K562 (cell line): ENCODE data around the gene EDEM1. TPM values are rescaled to one million over a fixed set of nuclear protein-coding genes. Genes with fewer than 3 reads are reported as not detected.

Experiments
- ATAC-seq: fragments of 200-7000 bp; cut with Tn5 transposase; 3 replicates; pipeline ENCODE4 v1.9.1; 2020; ENCODE audit warnings: moderate library complexity
- BruUV-seq: library from RNA; stranded (reverse); fragments of 400-500 nt; replicated peaks from 2 replicates; lab custom pipeline; 2021; lab: Mats Ljungman, UMichigan
- CTCF ChIA-PET: fragments of 300-600 bp; formaldehyde crosslinking; extraction: SDS; loops from one replicate; lab custom pipeline; 2021; ENCODE audit warnings: low intra/inter-chr PET ratio; lab: Yijun Ruan, JAX
- POLR2A ChIA-PET: fragments of 300-600, 350-650 bp; sonication (Branson Sonifier 250); formaldehyde crosslinking; extraction: SDS; loops from one replicate; lab custom pipeline; 2021; ENCODE audit warnings: antibody characterized with exemption, inconsistent platforms; lab: Yijun Ruan, JAX
- DNase-seq, 4 experiments: peaks; one replicate each; pipeline versions ENCODE4 v3.0.0 to v3.0.0-alpha.2; 2011 to 2018; ENCODE audit warnings: low spot score in 3 of 4, mixed read lengths in 3 of 4; ENCODE audit errors: extremely low read depth in 1 of 4
- FAIRE-seq: peaks from 2 replicates; lab custom pipeline; 2011; peaks lifted over from hg19 to GRCh38; lab: Jason Lieb, UNC
- H2AFZ ChIP-seq: 2 replicates; pipeline ENCODE4 v1.6.0; 2011; ENCODE audit warnings: low read depth, low read length, control low read depth, inconsistent platforms
- H3K27ac ChIP-seq: fragments of 200-600 bp; 3 replicates; pipeline ENCODE4 v1.8.0; 2011; ENCODE audit warnings: low read depth, mild to moderate bottlenecking, control low read depth, inconsistent platforms, low read length, moderate library complexity, mixed read lengths; ENCODE audit errors: extremely low read depth
- H3K27me3 ChIP-seq, 2 experiments: fragments of 300-600 bp in 1 of 2; 2 replicates in 1 of 2; 3 replicates in 1 of 2; pipeline versions ENCODE4 v1.6.0 to v1.8.0; 2011; ENCODE audit warnings: inconsistent platforms in 2 of 2, low read length in 2 of 2, mild to moderate bottlenecking in 1 of 2, mixed read lengths in 1 of 2, moderate library complexity in 1 of 2; ENCODE audit not compliant: control insufficient read depth in 2 of 2, insufficient read depth in 2 of 2
- H3K36me3 ChIP-seq: fragments of 300-600 bp; 3 replicates; pipeline ENCODE4 v1.8.0; 2011; ENCODE audit warnings: mild to moderate bottlenecking, low read length, inconsistent platforms; ENCODE audit not compliant: control insufficient read depth, insufficient read depth
- H3K4me1 ChIP-seq, 2 experiments: fragments of 200-600 bp in 1 of 2; replicated peaks in 1 of 2; 2 replicates in 1 of 2; 3 replicates in 1 of 2; pipeline versions ENCODE4 v1.5.1 to v1.8.0; 2011; ENCODE audit warnings: inconsistent platforms in 2 of 2, low read length in 2 of 2, mild to moderate bottlenecking in 1 of 2, mixed read lengths in 1 of 2, moderate library complexity in 1 of 2; ENCODE audit not compliant: control insufficient read depth in 2 of 2, insufficient read depth in 2 of 2
- H3K4me2 ChIP-seq: 2 replicates; pipeline ENCODE4 v1.6.1; 2011; ENCODE audit warnings: low read length, control low read depth, inconsistent platforms, mixed read lengths; ENCODE audit not compliant: insufficient read depth
- H3K4me3 ChIP-seq: fragments of 200-600 bp; sonication (generic), shearing (Covaris generic); 2 replicates; pipeline ENCODE4 v1.5.1; 2016; ENCODE audit warnings: control low read depth, inconsistent platforms
- H3K79me2 ChIP-seq: fragments of 200-600 bp; 3 replicates; pipeline ENCODE4 v1.8.0; 2011; ENCODE audit warnings: low read length, inconsistent platforms; ENCODE audit not compliant: control insufficient read depth, insufficient read depth
- H3K9ac ChIP-seq, 2 experiments: 2 replicates each; pipeline versions ENCODE4 v1.6.0 to v1.6.1; 2011; ENCODE audit warnings: low read depth in 2 of 2, low read length in 2 of 2, control low read depth in 1 of 2, inconsistent platforms in 1 of 2, mild to moderate bottlenecking in 1 of 2, mixed read lengths in 1 of 2; ENCODE audit not compliant: insufficient read depth in 1 of 2
- H3K9me1 ChIP-seq: one replicate; pipeline ENCODE4 v1.6.0; 2011; ENCODE audit warnings: inconsistent platforms, mild to moderate bottlenecking, low read length, moderate library complexity; ENCODE audit not compliant: control insufficient read depth, insufficient read depth
- H3K9me3 ChIP-seq: replicated peaks from 2 replicates; pipeline ENCODE4 v1.5.1; 2011; ENCODE audit warnings: low read depth, low read length, inconsistent platforms; ENCODE audit not compliant: control insufficient read depth, insufficient read depth
- H4K20me1 ChIP-seq: replicated peaks from 2 replicates; pipeline ENCODE4 v1.6.1; 2011; ENCODE audit warnings: low read length, inconsistent platforms, mixed read lengths; ENCODE audit not compliant: control insufficient read depth, insufficient read depth
- CBFA2T3 ChIP-seq: fragments of 450-650 bp; IDR thresholded peaks from 2 replicates; pipeline ENCODE4 v1.6.1; 2017
- HNRNPL ChIP-seq: fragments of 200-400 bp; formaldehyde crosslinking; IDR thresholded peaks from 2 replicates; pipeline ENCODE4 v1.6.1; 2017; ENCODE audit warnings: low read depth, mild to moderate bottlenecking, low read length
- KDM1A ChIP-seq, 2 experiments: fragments of 450-650 bp; IDR thresholded peaks; 2 replicates each; pipeline ENCODE4 v1.6.1; 2016; ENCODE audit warnings: mild to moderate bottlenecking in 2 of 2
- MCM2 ChIP-seq: fragments of 450-650 bp; IDR thresholded peaks from 2 replicates; pipeline ENCODE4 v1.6.1; 2017; ENCODE audit warnings: low read depth, mild to moderate bottlenecking
- MEIS2 ChIP-seq: fragments of 450-650 bp; IDR thresholded peaks from 2 replicates; pipeline ENCODE4 v1.6.1; 2014; ENCODE audit warnings: mild to moderate bottlenecking; ENCODE audit not compliant: partially characterized antibody
- MLLT1 ChIP-seq, 2 experiments: fragments of 450-650 bp; IDR thresholded peaks; 2 replicates each; pipeline ENCODE4 v1.6.1; 2016
- PBX2 ChIP-seq, 2 experiments: IDR thresholded peaks in 1 of 2; conservative IDR thresholded peaks in 1 of 2; 2 replicates each; pipeline ENCODE4 v1.6.1; 2016; ENCODE audit warnings: low read depth in 2 of 2, mild to moderate bottlenecking in 1 of 2, missing compliant biosample characterization in 1 of 2, missing genetic modification characterization in 1 of 2, moderate library complexity in 1 of 2
- PKNOX1 ChIP-seq: fragments of 450-650 bp; IDR thresholded peaks from 2 replicates; pipeline ENCODE4 v1.6.1; 2016
- TCF3 ChIP-seq: sonication (generic); formaldehyde crosslinking; IDR thresholded peaks from 2 replicates; pipeline ENCODE4 v1.4.0; 2020; ENCODE audit warnings: mild to moderate bottlenecking, missing genetic modification reagents
- ZBTB17 ChIP-seq: fragments of 450-650 bp; formaldehyde crosslinking; IDR thresholded peaks from 2 replicates; pipeline ENCODE4 v1.4.0; 2020; ENCODE audit warnings: mild to moderate bottlenecking
- ZNF23 ChIP-seq: fragments of 250-450 bp; sonication (Bioruptor Pico); IDR thresholded peaks from 2 replicates; pipeline ENCODE4 v1.4.0; 2020; ENCODE audit warnings: mild to moderate bottlenecking
- WGBS: fragments of 100-300 bp; shearing (Covaris generic); methylation state at CpG from one replicate; pipeline ENCODE4 v1.1.6; 2016; ENCODE audit warnings: low coverage, mixed read lengths; ENCODE audit not compliant: insufficient coverage; ENCODE audit errors: missing lambda C conversion rate; 5-methylcytosine and 5-hydroxymethylcytosine counted together
- in situ Hi-C: fragments of 300-500 bp; cut with MboI; formaldehyde crosslinking; loops from 4 replicates; pipeline ENCODE4 v1.15.0; 2018; ENCODE audit warnings: inconsistent platforms, mixed read lengths
- intact Hi-C: fragments of 100-400 bp; cut with micrococcal nuclease; formaldehyde crosslinking; loops from 2 replicates; pipeline ENCODE4 v1.14.2; 2022
- polyA plus RNA-seq, 8 experiments: library from polyadenylated mRNA; depleted of rRNA in 4 of 8; stranded (reverse) in 5 of 8; unstranded in 3 of 8; fragments of >200 nt; fragmentation: Nextera tagmentation in 2 of 8; fragmentation: Illumina TruSeq in 1 of 8; extraction: Ambion mirVana in 2 of 8; extraction: Trizol in 1 of 8; gene quantifications; 2 replicates each; pipeline versions ENCODE4 v1.2.1 to v1.2.3, GENCODE V29; 2011 to 2014; ENCODE audit warnings: inconsistent platforms in 1 of 8, missing spikeins in 1 of 8
- total RNA-seq, 7 experiments: library from RNA; depleted of rRNA in 6 of 7; stranded (reverse); fragments of >200 nt in 6 of 7; fragmentation: Illumina TruSeq in 2 of 7; extraction: Trizol in 2 of 7; gene quantifications; 2 replicates each; pipeline versions ENCODE4 v1.2.1 to v1.2.3, GENCODE V29; 2011 to 2021; ENCODE audit warnings: low replicate concordance in 1 of 7

EDEM1 gene
- total and polyA plus RNA-seq, 9 of the 15 experiments (the other 6 are each of a cell fraction or from before 2014, with no cell fraction given), result 6.2 to 36.7 (median 14.3) TPM

- POLR2A ChIA-PET, result no interaction called here
- Histone ChIP-seq H3K79me2 (no peaks in the 10 kb centered on the region), H3K27me3 (peaks cover 22 to 23% of the 10 kb centered on the region in 2 experiments; a peak in 4 of 5 replicates), H3K4me2 (no peak overlapping the region), H3K36me3 (no peaks in the 10 kb centered on the region; the same call in 2 of the 3 replicates), H4K20me1 (no peaks in the 10 kb centered on the region), H3K27ac (no peak overlapping the region), H3K9ac (no peak overlapping the region), H2AFZ (no peak overlapping the region), H3K4me3 (no peak overlapping the region), H3K9me3 (no peaks in the 10 kb centered on the region; the same call in 1 of the 2 replicates), H3K4me1 (no peaks in the 10 kb centered on the region), H3K9me1 (no peaks in the 10 kb centered on the region)
- no peak for ATAC-seq
- WGBS, result 0% methylated on average over 4 of the region's 4 CpGs
- CTCF ChIA-PET, result no interaction called here
- no peak for FAIRE-seq
- intact Hi-C loops (no loop called here), in situ Hi-C loops (no loop called here)
- BruUV-seq, result no TSS peak
- peak in 1 of 2 experiments; percentile 86; a peak in 2 of 4 replicates for TF ChIP-seq MLLT1 (IDR thresholded peaks at IDR 0.05)
- peak in 1 of 2 experiments; percentile 30; a peak in 2 of 4 replicates for TF ChIP-seq KDM1A (IDR thresholded peaks at IDR 0.05)
- no peak for TF ChIP-seq MCM2
- no peak for TF ChIP-seq PBX2 (CRISPR knock-in tag; IDR thresholded peaks at IDR 0.05; ENCODE audit: low read depth)
- TF ChIP-seq PBX2 (tag; conservative IDR thresholded peaks at IDR 0.05; ENCODE audit: low read depth), result peak; percentile 76
- no peak for TF ChIP-seq PKNOX1
- 0 out of 2 replicates have a peak, but pooled peaks have one; percentile 12 for TF ChIP-seq HNRNPL
- TF ChIP-seq ZNF23 (CRISPR knock-in tag), result no peak
- peak; percentile 72 for TF ChIP-seq MEIS2
- TF ChIP-seq CBFA2T3, result peak; percentile 47
- peak; percentile 95 for TF ChIP-seq ZBTB17 (CRISPR knock-in tag)
- 0 out of 2 replicates have a peak, but pooled peaks have one; percentile 20 for TF ChIP-seq TCF3
- DNase-seq, result peak in 1 of 4 experiments; percentile 16
Measured at GRCh38 chr3:5239602-5240001, 52.1 kb downstream of the EDEM1 start.
